Esophagus squamous epithelium (tissue), 4 donors: ENCODE measurements around the gene EPS8.

Experiments used
- CTCF ChIP-seq, 6 experiments: fragments of 450-650 bp in 4 of 6; fragments of 200-600 bp in 2 of 6; sonication (generic) in 2 of 6; IDR thresholded peaks; one replicate each; pipeline ENCODE4 v1.5.1; 2016 to 2019; ENCODE audit warnings: antibody characterized with exemption in 6 of 6, mild to moderate bottlenecking in 4 of 6, moderate library complexity in 4 of 6
- POLR2A ChIP-seq, 4 donors: fragments of 450-650 bp; IDR thresholded peaks; one replicate each; pipeline ENCODE4 v1.6.1; 2017; ENCODE audit warnings: antibody characterized with exemption in 4 of 4, mild to moderate bottlenecking in 4 of 4, moderate library complexity in 3 of 4

GRCh38 chr12:15754233-15754632, 35.0 kb downstream of the EPS8 start:
- no peak for TF ChIP-seq CTCF (IDR thresholded peaks at IDR 0.05)
- TF ChIP-seq POLR2A (IDR thresholded peaks at IDR 0.05) = no peak
